A673 (cell line): Measurements from ENCODE around the gene SHISAL2A. TPM values are rescaled to one million over a fixed set of nuclear protein-coding genes. Genes with fewer than 3 reads are reported as not detected.

Experiments
- BruUV-seq: library from RNA; stranded (reverse); fragments of 400-500 nt; replicated peaks from 2 replicates; lab custom pipeline; 2021; lab: Mats Ljungman, UMichigan
- CTCF ChIA-PET: fragments of 300-600 bp; sonication (Branson Sonifier 250); formaldehyde crosslinking; loops from one replicate; lab custom pipeline; 2022; ENCODE audit warnings: antibody characterized with exemption; lab: Charles Lee
- POLR2A ChIA-PET: fragments of 300-600 bp; sonication (Branson Sonifier 250); formaldehyde crosslinking; loops from one replicate; lab custom pipeline; 2022; ENCODE audit warnings: antibody characterized with exemption; ENCODE audit not compliant: low non-redundant PET; lab: Charles Lee
- DNase-seq: peaks from one replicate; pipeline ENCODE4 v3.0.0-alpha.2; 2015; ENCODE audit warnings: low spot score
- H3K27ac ChIP-seq: fragments of 200-600 bp; sonication (generic); 2 replicates; pipeline ENCODE4 v1.5.1; 2016; ENCODE audit warnings: mixed run types, low read depth, mild to moderate bottlenecking, mixed read lengths, antibody characterized with exemption, low read length; ENCODE audit not compliant: poor library complexity, severe bottlenecking
- H3K27me3 ChIP-seq: fragments of 200-600 bp; sonication (generic); replicated peaks from 2 replicates; pipeline ENCODE4 v1.6.1; 2017; ENCODE audit warnings: mixed run types, low read depth, mild to moderate bottlenecking, mixed read lengths, antibody characterized with exemption, low read length; ENCODE audit not compliant: insufficient read depth, poor library complexity
- H3K36me3 ChIP-seq: fragments of 200-600 bp; sonication (generic); 2 replicates; pipeline ENCODE4 v1.6.1; 2016; ENCODE audit warnings: mixed run types, mild to moderate bottlenecking, mixed read lengths, antibody characterized with exemption, low read length; ENCODE audit not compliant: insufficient read depth, poor library complexity, severe bottlenecking
- H3K4me1 ChIP-seq: fragments of 200-600 bp; sonication (generic); 2 replicates; pipeline ENCODE4 v1.6.1; 2017; ENCODE audit warnings: mixed run types, mild to moderate bottlenecking, mixed read lengths, antibody characterized with exemption, low read length; ENCODE audit not compliant: insufficient read depth, poor library complexity, severe bottlenecking
- H3K4me3 ChIP-seq: fragments of 200-600 bp; sonication (generic); 2 replicates; pipeline ENCODE4 v1.5.1; 2016; ENCODE audit warnings: low read depth, mixed run types, mild to moderate bottlenecking, mixed read lengths, low read length; ENCODE audit not compliant: poor library complexity, severe bottlenecking
- H3K9me3 ChIP-seq: fragments of 200-600 bp; sonication (generic); 2 replicates; pipeline ENCODE4 v1.6.1; 2016; ENCODE audit warnings: mixed run types, low read depth, mild to moderate bottlenecking, mixed read lengths, antibody characterized with exemption, low read length; ENCODE audit not compliant: poor library complexity, severe bottlenecking
- CTCF ChIP-seq: fragments of 300-800, 200-600 bp; sonication (generic); conservative IDR thresholded peaks from 2 replicates; pipeline ENCODE4 v1.5.1; 2017; ENCODE audit warnings: low read depth, mild to moderate bottlenecking, antibody characterized with exemption, low read length, moderate library complexity, mixed read lengths
- EZH2 ChIP-seq: fragments of 200-600 bp; sonication (generic); IDR thresholded peaks from 2 replicates; pipeline ENCODE4 v1.6.1; 2017; ENCODE audit warnings: borderline replicate concordance, low read depth, mild to moderate bottlenecking, mixed read lengths, antibody characterized with exemption, low read length; ENCODE audit not compliant: poor library complexity, severe bottlenecking
- intact Hi-C: fragments of 100-400 bp; cut with micrococcal nuclease; formaldehyde crosslinking; loops from one replicate; pipeline ENCODE4 v1.10.0; 2022; ENCODE audit not compliant: unreplicated experiment
- total RNA-seq: library from RNA; stranded (reverse); gene quantifications from 2 replicates; pipeline ENCODE4 v1.2.3, GENCODE V29; 2021

The SHISAL2A gene
- total RNA-seq, 1 experiment from 2014 or later = not detected

DNA sequence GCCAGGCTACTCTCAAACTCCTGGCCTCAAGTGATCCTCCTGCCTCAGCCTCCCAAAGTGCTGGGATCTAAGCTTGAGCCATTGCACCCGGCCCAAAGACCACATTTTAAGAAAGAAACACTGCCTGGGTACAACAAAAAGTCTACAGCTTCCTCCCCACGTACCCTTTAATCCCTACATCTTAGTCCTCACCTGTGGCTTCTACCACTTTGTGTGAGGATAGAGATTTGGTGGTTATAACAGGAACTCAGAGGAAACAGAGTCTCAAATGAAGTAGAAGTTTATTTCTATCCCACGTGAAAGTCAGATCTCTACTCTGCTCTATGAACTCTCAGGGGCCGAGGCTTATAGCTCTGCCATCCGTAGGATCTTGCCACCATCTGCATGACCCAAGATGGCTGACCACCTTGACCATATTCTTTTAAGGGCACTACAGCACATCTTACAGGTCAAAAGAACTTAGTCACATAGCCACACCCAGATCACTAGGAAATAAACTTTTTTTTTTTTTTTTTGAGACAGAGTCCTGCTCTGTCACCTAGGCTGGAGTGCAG is 17.4 kb upstream of the SHISAL2A start:
- no peak overlapping the region for H3K4me3 ChIP-seq
- intact Hi-C loops = no loop called here
- no peak overlapping the region for H3K27ac ChIP-seq
- no peaks in the 10 kb centered on the region for H3K4me1 ChIP-seq
- no peak for DNase-seq
- H3K36me3 ChIP-seq = no peaks in the 10 kb centered on the region
- H3K9me3 ChIP-seq = no peaks in the 10 kb centered on the region
- TF ChIP-seq EZH2 = no peak
- no peak for TF ChIP-seq CTCF
- BruUV-seq = no TSS peak
- POLR2A ChIA-PET = no interaction called here
- CTCF ChIA-PET = no interaction called here
- no peaks in the 10 kb centered on the region for H3K27me3 ChIP-seq

GRCh38 chr1:52621950-52622349 is 11.0 kb upstream of the SHISAL2A start:
- Histone ChIP-seq H3K4me1 (no peaks in the 10 kb centered on the region), H3K27ac (no peak overlapping the region), H3K27me3 (no peaks in the 10 kb centered on the region), H3K36me3 (no peaks in the 10 kb centered on the region), H3K4me3 (no peak overlapping the region), H3K9me3 (peaks cover 5% of the 10 kb centered on the region)
- TF ChIP-seq EZH2 = no peak
- TF ChIP-seq CTCF = no peak
- no peak for DNase-seq
- ChIA-PET CTCF (no interaction called here), POLR2A (no interaction called here)
- intact Hi-C loops = no loop called here
- BruUV-seq = no TSS peak

- POLR2A ChIA-PET = no interaction called here
- H3K4me1 ChIP-seq = no peaks in the 10 kb centered on the region
- TF ChIP-seq EZH2 (no peak), CTCF (no peak)
- H3K27me3 ChIP-seq = no peaks in the 10 kb centered on the region
- intact Hi-C loops = no loop called here
- H3K4me3 ChIP-seq = no peak overlapping the region
- H3K9me3 ChIP-seq = peaks cover 5% of the 10 kb centered on the region
- no peaks in the 10 kb centered on the region for H3K36me3 ChIP-seq
- DNase-seq = no peak
- CTCF ChIA-PET = no interaction called here
- H3K27ac ChIP-seq = no peak overlapping the region
- BruUV-seq = no TSS peak
These were observed 9.2 kb upstream of the SHISAL2A start for GRCh38 chr1:52623812-52624211.
